GM12878 (cell line): ENCODE data around the gene GET3. TPM values are rescaled to one million over a fixed set of nuclear protein-coding genes. Genes with fewer than 3 reads are reported as not detected.

Experiments
- BACH1 ChIP-seq: fragments of 450-650 bp; IDR thresholded peaks from 2 replicates; pipeline ENCODE4 v1.6.1; 2017; ENCODE audit warnings: mild to moderate bottlenecking, borderline replicate concordance
- BHLHE40 ChIP-seq, 2 experiments: fragments of 450-650 bp in 1 of 2; IDR thresholded peaks; 2 replicates each; pipeline ENCODE4 v1.6.1; 2011 to 2017; ENCODE audit warnings: low read depth in 2 of 2, borderline replicate concordance in 1 of 2, improper control_type of control experiment in 1 of 2, low read length in 1 of 2, mild to moderate bottlenecking in 1 of 2
- CBFB ChIP-seq: IDR thresholded peaks from 2 replicates; pipeline ENCODE4 v1.6.1; 2016; ENCODE audit warnings: antibody characterized with exemption, low read depth
- CREB1 ChIP-seq: IDR thresholded peaks from 2 replicates; pipeline ENCODE4 v1.6.1; 2012; ENCODE audit warnings: low read depth, mild to moderate bottlenecking, inconsistent platforms
- ESRRA ChIP-seq: IDR thresholded peaks from 2 replicates; pipeline ENCODE4 v1.6.1; 2012; ENCODE audit warnings: mild to moderate bottlenecking, low read length, improper control_type of control experiment
- EZH2 ChIP-seq: IDR thresholded peaks from 2 replicates; pipeline ENCODE4 v1.6.1; 2012; ENCODE audit warnings: low read depth, mild to moderate bottlenecking, control low read depth, inconsistent platforms, low read length, borderline replicate concordance; ENCODE audit not compliant: control insufficient read depth
- GATAD2B ChIP-seq: fragments of 450-650 bp; conservative IDR thresholded peaks from 2 replicates; pipeline ENCODE4 v1.6.1; 2017; ENCODE audit warnings: low read depth, mild to moderate bottlenecking, moderate library complexity
- IKZF1 ChIP-seq: fragments of 450-650 bp; conservative IDR thresholded peaks from 2 replicates; pipeline ENCODE4 v1.6.1; 2017; ENCODE audit warnings: antibody characterized with exemption, mild to moderate bottlenecking
- NR2F1 ChIP-seq: fragments of 450-650 bp; conservative IDR thresholded peaks from 2 replicates; pipeline ENCODE4 v1.6.1; 2017; ENCODE audit warnings: mild to moderate bottlenecking
- SMC3 ChIP-seq: IDR thresholded peaks from 2 replicates; pipeline ENCODE4 v1.6.1; 2011; ENCODE audit warnings: low read length, improper control_type of control experiment, borderline replicate concordance
- SUPT20H ChIP-seq: IDR thresholded peaks from 2 replicates; pipeline ENCODE4 v1.6.1; 2011; ENCODE audit warnings: low read depth, mild to moderate bottlenecking, low read length, moderate library complexity, borderline replicate concordance; ENCODE audit not compliant: control insufficient read depth
- ZNF384 ChIP-seq: IDR thresholded peaks from 2 replicates; pipeline ENCODE4 v1.6.1; 2012; ENCODE audit warnings: low read depth, mild to moderate bottlenecking, low read length, improper control_type of control experiment, borderline replicate concordance
- polyA plus RNA-seq, 11 experiments: library from polyadenylated mRNA; depleted of rRNA in 4 of 11; unstranded in 6 of 11; stranded (reverse) in 5 of 11; fragments of >200 nt; fragmentation: Nextera tagmentation in 4 of 11; fragmentation: Illumina TruSeq in 1 of 11; extraction: Ambion mirVana in 4 of 11; extraction: Trizol in 1 of 11; gene quantifications; 1 replicate in 1 of 11; 2 replicates in 10 of 11; pipeline versions ENCODE4 v1.2.1 to v1.2.3, GENCODE V29; 2011 to 2016; ENCODE audit warnings: inconsistent platforms in 2 of 11, missing spikeins in 2 of 11, low read depth in 1 of 11
- total RNA-seq, 4 experiments: library from RNA; depleted of rRNA in 3 of 4; stranded (reverse); fragments of >200 nt in 3 of 4; fragmentation: Illumina TruSeq in 1 of 4; extraction: Trizol in 1 of 4; gene quantifications; 2 replicates each; pipeline versions ENCODE4 v1.2.1 to v1.2.3, GENCODE V29; 2013 to 2021
- TF ChIP-seq, protein P1 (sequence below): IDR thresholded peaks from 2 replicates; pipeline ENCODE4 v1.6.1; 2012; ENCODE audit warnings: mild to moderate bottlenecking, low read depth, low read length
- TF ChIP-seq, protein P2 (sequence below): fragments of 450-650 bp; IDR thresholded peaks from 2 replicates; pipeline ENCODE4 v1.6.1; 2017; ENCODE audit warnings: borderline replicate concordance
- TF ChIP-seq, protein P3 (sequence below): fragments of 450-650 bp; IDR thresholded peaks from 2 replicates; pipeline ENCODE4 v1.6.1; 2017; ENCODE audit warnings: mild to moderate bottlenecking, moderate library complexity
- TF ChIP-seq, protein P4 (sequence below): fragments of 450-650 bp; formaldehyde crosslinking; IDR thresholded peaks from 2 replicates; pipeline ENCODE4 v1.4.0; 2022; ENCODE audit warnings: mild to moderate bottlenecking, moderate library complexity

The GET3 gene
- total and polyA plus RNA-seq, 10 of the 15 experiments (the other 5 are each of a cell fraction or from before 2014, with no cell fraction given), result 14.5 to 144 (median 97.2) TPM

DNA sequence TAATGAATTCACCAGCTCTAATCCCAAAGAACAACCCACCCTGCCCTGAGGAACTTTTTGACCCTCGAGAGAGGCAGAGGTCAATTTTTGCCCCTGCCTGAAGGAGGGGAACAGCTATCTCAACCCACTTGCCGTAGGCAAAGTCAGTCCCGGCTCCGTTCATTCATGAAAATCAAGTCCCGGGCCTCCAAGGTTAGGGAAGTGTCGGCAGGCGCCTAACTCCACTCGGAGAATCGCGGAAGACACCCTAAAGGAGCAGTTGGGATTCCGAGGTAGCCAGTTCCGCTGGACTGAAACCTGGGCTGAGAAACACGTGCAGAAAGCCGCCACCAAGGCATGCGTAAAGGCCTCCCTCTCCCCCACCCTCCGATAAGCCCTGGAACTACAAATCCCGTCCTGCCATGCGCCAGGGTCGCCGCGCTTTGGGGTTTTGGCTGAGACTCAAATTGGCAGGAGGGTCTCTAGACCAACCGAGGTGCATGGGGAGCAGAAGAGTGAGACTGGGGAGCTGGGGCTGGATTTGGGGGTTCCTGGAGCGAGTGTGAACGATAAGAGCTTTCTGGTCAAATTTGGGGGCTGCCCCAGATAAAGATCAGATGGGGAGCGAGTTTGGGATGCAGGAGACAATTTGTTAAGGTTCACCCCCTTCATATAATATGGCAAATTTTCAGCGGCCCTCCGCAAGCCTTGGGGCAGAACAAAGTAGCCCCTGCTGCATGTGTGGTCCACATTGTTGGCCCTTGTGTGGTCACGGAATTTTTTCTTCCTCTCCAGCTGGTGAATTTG is 13.5 kb upstream of the GET3 start, which contains the start of gene TNPO2 (continued):
- TF ChIP-seq, protein P1, sequence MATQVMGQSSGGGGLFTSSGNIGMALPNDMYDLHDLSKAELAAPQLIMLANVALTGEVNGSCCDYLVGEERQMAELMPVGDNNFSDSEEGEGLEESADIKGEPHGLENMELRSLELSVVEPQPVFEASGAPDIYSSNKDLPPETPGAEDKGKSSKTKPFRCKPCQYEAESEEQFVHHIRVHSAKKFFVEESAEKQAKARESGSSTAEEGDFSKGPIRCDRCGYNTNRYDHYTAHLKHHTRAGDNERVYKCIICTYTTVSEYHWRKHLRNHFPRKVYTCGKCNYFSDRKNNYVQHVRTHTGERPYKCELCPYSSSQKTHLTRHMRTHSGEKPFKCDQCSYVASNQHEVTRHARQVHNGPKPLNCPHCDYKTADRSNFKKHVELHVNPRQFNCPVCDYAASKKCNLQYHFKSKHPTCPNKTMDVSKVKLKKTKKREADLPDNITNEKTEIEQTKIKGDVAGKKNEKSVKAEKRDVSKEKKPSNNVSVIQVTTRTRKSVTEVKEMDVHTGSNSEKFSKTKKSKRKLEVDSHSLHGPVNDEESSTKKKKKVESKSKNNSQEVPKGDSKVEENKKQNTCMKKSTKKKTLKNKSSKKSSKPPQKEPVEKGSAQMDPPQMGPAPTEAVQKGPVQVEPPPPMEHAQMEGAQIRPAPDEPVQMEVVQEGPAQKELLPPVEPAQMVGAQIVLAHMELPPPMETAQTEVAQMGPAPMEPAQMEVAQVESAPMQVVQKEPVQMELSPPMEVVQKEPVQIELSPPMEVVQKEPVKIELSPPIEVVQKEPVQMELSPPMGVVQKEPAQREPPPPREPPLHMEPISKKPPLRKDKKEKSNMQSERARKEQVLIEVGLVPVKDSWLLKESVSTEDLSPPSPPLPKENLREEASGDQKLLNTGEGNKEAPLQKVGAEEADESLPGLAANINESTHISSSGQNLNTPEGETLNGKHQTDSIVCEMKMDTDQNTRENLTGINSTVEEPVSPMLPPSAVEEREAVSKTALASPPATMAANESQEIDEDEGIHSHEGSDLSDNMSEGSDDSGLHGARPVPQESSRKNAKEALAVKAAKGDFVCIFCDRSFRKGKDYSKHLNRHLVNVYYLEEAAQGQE, result no peak
- TF ChIP-seq CREB1 (peak; percentile 53; the same call in 1 of the 2 replicates), CBFB (no peak), SUPT20H (no peak), BHLHE40 (IDR thresholded peaks at IDR 0.05; ENCODE audit: borderline replicate concordance in 1 of 2, low read depth in 2 of 2, low read length in 1 of 2) (peak; percentile 97), SMC3 (no peak), ESRRA (0 out of 2 replicates have a peak, but pooled peaks have one; percentile 22), NR2F1 (peak; percentile 25; the same call in 1 of the 2 replicates), GATAD2B (peak; percentile 10; the same call in 1 of the 2 replicates), EZH2 (no peak), IKZF1 (peak; percentile 78), ZNF384 (no peak), BACH1 (0 out of 2 replicates have a peak, but pooled peaks have one; percentile 10)
- TF ChIP-seq, protein P2, sequence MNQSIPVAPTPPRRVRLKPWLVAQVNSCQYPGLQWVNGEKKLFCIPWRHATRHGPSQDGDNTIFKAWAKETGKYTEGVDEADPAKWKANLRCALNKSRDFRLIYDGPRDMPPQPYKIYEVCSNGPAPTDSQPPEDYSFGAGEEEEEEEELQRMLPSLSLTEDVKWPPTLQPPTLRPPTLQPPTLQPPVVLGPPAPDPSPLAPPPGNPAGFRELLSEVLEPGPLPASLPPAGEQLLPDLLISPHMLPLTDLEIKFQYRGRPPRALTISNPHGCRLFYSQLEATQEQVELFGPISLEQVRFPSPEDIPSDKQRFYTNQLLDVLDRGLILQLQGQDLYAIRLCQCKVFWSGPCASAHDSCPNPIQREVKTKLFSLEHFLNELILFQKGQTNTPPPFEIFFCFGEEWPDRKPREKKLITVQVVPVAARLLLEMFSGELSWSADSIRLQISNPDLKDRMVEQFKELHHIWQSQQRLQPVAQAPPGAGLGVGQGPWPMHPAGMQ, result no peak
- TF ChIP-seq, protein P3, sequence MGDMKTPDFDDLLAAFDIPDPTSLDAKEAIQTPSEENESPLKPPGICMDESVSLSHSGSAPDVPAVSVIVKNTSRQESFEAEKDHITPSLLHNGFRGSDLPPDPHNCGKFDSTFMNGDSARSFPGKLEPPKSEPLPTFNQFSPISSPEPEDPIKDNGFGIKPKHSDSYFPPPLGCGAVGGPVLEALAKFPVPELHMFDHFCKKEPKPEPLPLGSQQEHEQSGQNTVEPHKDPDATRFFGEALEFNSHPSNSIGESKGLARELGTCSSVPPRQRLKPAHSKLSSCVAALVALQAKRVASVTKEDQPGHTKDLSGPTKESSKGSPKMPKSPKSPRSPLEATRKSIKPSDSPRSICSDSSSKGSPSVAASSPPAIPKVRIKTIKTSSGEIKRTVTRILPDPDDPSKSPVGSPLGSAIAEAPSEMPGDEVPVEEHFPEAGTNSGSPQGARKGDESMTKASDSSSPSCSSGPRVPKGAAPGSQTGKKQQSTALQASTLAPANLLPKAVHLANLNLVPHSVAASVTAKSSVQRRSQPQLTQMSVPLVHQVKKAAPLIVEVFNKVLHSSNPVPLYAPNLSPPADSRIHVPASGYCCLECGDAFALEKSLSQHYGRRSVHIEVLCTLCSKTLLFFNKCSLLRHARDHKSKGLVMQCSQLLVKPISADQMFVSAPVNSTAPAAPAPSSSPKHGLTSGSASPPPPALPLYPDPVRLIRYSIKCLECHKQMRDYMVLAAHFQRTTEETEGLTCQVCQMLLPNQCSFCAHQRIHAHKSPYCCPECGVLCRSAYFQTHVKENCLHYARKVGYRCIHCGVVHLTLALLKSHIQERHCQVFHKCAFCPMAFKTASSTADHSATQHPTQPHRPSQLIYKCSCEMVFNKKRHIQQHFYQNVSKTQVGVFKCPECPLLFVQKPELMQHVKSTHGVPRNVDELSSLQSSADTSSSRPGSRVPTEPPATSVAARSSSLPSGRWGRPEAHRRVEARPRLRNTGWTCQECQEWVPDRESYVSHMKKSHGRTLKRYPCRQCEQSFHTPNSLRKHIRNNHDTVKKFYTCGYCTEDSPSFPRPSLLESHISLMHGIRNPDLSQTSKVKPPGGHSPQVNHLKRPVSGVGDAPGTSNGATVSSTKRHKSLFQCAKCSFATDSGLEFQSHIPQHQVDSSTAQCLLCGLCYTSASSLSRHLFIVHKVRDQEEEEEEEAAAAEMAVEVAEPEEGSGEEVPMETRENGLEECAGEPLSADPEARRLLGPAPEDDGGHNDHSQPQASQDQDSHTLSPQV, result no peak
- TF ChIP-seq, protein P4, sequence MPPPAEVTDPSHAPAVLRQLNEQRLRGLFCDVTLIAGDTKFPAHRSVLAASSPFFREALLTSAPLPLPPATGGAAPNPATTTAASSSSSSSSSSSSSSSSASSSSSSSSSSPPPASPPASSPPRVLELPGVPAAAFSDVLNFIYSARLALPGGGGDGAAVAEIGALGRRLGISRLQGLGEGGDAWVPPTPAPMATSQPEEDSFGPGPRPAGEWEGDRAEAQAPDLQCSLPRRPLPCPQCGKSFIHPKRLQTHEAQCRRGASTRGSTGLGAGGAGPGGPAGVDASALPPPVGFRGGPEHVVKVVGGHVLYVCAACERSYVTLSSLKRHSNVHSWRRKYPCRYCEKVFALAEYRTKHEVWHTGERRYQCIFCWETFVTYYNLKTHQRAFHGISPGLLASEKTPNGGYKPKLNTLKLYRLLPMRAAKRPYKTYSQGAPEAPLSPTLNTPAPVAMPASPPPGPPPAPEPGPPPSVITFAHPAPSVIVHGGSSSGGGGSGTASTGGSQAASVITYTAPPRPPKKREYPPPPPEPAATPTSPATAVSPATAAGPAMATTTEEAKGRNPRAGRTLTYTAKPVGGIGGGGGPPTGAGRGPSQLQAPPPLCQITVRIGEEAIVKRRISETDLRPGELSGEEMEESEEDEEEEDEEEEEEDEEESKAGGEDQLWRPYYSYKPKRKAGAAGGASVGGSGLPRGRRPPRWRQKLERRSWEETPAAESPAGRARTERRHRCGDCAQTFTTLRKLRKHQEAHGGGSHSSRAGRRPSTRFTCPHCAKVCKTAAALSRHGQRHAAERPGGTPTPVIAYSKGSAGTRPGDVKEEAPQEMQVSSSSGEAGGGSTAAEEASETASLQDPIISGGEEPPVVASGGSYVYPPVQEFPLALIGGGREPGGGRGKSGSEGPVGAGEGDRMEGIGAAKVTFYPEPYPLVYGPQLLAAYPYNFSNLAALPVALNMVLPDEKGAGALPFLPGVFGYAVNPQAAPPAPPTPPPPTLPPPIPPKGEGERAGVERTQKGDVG (CRISPR knock-in tag), result no peak
